Endothelial cell of umbilical vein (primary cell): ENCODE measurements around the gene FAM78A.

Experiments
- CTCF ChIP-seq, 2 donors: IDR thresholded peaks; 1 replicate in 1 of 2; 2 replicates in 1 of 2; pipeline ENCODE4 v1.5.1; 2011; ENCODE audit warnings: low read length in 2 of 2, mild to moderate bottlenecking in 2 of 2, moderate library complexity in 2 of 2, control low read depth in 1 of 2, inconsistent platforms in 1 of 2, low read depth in 1 of 2; ENCODE audit not compliant: insufficient read depth in 1 of 2; ENCODE audit errors: extremely low read depth in 1 of 2
- EZH2 ChIP-seq: IDR thresholded peaks from 2 replicates; pipeline ENCODE4 v1.6.1; 2012; ENCODE audit warnings: borderline replicate concordance, low read depth, mild to moderate bottlenecking, moderate library complexity, low read length, inconsistent platforms; ENCODE audit not compliant: severe bottlenecking
- TF ChIP-seq, protein P1 (sequence below): IDR thresholded peaks from 2 replicates; pipeline ENCODE4 v1.6.1; 2011; ENCODE audit not compliant: insufficient read depth, insufficient read length

DNA sequence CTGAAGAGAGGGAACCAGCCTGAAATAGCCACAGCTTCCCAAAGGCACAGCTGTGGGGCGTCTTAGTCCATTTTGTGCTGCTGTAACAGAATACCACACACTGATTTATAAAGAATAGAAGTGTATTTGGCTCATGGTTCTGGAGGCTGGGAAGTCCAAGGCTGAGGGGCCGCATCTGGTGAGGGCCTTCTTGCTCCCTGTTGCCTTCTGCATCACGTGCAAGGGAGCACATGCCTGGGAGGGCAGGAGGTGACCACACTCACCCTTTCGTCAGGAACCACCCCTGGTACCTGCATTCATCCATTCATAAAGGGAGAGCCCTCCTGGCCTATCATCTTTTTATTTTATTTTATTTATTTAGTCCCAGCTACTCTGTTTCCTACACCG lies 23.6 kb upstream of the FAM78A start:
- no peak for TF ChIP-seq CTCF (IDR thresholded peaks at IDR 0.05; ENCODE audit: extremely low read depth in 1 of 2, insufficient read depth in 1 of 2, low read depth in 1 of 2, low read length in 2 of 2)
- no peak for TF ChIP-seq EZH2
- TF ChIP-seq, protein P1, sequence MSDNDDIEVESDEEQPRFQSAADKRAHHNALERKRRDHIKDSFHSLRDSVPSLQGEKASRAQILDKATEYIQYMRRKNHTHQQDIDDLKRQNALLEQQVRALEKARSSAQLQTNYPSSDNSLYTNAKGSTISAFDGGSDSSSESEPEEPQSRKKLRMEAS, result no peak
